Dedifferentiated amniotic fluid mesenchymal stem cell (primary cell): ENCODE data around the gene MRPS34.

Experiments
- DNase-seq: peaks from one replicate; pipeline ENCODE4 v3.0.0-alpha.2; 2016; ENCODE audit errors: extremely low spot score

The MRPS34 gene

GRCh38 chr16:1781758-1782407 lies 8.9 kb upstream of the MRPS34 start:
- DNase-seq, result no peak

GRCh38 chr16:1781254-1781653 lies 8.3 kb upstream of the MRPS34 start:
- DNase-seq, result no peak

DNA sequence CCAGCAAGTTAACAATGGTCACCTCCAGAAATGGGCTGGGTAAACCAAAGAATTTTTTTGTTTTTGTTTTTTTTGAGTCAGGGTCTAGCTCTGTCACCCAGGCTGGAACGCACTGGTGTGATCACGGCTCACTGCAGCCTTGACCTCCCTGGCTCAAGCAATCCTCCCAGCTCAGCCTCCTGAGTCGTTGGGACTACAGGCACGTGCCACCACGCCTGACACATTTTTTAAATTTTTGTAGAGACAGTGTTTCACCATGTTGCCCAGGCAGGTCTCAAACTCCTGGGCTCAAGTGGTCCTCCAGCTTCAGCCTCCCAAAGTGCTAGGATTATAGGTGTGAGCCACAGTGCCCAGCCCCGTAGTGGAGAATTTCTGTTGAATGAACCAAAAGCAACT lies 7.7 kb upstream of the MRPS34 start:
- DNase-seq, result no peak

DNA sequence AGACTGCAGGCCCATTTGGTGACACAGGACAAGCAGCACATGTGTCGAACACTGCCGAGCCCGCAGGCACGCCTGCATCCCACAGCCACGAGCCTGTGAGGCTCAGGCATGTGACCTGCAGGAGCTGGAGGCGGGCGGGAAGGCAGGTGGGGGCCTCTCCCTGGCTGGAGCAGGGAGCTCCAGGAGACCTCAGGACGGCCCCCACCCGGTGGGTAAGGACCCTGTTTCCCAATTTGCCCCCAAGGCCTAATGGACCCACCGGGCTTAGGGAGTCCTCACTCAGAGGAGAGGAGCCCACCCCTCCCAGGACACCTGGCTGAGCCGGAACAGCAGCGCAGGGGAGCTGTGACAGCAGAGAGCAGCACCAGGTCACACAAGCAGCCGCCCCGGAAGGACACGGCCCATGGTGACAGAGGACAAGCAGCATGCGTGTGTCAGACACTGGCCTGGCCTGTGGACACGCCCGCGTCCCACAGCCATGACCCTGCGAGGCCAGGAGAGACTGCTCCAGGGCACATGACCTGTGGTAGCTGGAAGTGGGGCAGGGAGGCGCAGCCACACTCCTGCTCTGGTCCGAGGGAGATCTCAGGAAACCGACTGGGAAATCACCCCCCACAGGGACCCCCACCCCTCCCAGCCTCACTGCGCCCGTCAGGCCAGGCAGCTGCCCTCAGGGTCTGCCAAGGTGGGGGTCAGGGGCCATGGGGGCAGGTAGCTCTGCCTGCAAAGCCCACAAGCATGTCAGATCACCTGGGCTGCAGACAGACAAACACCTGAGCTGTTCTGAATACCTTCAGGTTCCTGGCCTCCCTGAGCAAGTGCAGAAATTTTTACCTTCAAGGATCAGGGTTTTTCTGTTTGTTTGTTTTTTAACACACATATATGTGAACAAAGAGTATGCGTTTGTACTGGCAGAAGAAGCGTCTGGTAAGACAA lies 7.1 kb upstream of the MRPS34 start:
- DNase-seq, result no peak

DNA sequence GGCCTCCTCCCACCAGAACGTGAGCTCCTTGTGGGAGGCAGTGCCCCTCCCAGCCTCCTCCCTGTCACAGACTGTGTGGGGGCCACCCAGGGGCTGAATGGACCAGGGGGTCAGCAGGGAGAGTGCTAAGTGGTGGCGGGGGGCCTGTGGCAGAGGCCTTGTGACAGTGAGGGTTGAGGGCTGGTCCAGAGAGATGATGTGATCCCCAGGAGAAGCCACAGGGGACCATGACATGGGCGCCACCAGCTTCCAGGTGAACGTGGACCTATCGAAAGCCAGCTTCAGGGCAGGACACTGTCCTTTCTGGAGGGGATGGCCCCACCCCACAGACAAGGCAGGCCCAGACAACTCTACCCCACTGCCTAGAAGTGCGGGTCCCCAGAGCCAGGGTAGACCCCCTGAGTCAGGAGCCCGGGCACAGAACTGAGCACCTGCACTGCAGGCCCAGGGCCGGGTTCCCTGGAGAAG lies 6.3 kb upstream of the MRPS34 start:
- DNase-seq, result no peak

DNA sequence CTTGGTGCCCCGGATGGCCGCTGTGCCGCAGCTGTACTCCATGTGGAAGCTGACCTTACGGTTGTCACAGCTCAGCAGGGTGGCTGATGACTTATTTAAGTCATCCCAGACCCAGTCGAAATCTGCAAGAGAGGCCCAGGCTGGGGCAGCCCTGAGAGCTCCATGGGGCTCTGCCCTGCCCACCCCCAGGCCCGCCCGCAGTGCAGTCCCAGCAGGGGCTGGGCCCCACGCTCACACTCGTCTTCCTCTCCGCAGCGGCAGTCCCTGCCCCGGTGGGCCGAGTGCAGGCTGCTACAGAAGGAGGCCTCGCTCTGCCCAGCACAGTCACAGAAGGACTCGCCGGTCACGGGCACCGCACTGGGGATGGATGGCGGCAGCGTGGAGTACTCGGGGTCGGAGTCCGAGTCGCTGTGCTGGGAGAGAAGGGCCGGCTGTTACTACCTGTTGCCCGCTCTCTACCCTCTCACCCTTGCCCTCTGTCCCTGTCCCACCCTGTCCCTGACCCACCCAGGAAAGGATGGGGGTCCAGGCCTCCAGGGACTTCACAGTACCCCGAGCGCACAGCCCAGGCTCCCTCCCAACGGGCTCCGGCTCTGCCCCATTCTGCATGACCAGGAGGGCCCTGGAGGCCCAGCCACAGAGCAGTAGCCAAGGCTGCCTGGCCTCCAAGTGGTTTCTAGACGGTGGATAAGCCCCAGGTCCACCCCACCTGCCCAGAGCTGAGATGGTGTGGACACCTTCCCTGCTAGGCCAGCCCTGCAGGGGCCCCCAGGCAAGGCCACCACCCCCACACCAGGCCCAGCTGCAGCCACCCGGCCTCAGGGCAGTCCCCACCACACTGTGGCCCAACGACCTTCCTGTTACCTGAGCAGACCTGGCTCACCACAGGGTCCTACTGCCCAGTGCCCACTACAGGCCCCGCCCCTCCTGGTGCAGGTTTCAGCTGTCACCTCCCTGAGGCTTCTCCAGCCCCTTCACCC lies 5.6 kb upstream of the MRPS34 start:
- no peak for DNase-seq

- no peak for DNase-seq
Observed at GRCh38 chr16:1777375-1778199, 4.7 kb upstream of the MRPS34 start.

GRCh38 chr16:1776991-1777374 lies 4.0 kb upstream of the MRPS34 start:
- no peak for DNase-seq

DNA sequence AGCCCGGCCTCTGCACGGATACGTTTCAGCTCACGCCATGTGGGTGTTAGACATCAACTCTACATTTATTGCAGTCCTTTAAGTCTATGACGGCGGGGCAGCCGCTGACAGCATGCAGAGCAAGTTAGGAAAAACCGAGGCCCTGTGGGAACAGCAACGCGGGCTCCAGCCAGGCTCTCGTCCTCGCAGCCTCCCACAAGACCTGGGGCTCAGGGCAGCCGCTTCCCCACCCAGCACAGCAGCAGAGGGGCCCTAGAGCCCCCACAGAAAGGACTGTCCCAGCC lies 3.7 kb upstream of the MRPS34 start:
- no peak for DNase-seq

GRCh38 chr16:1775846-1776671 lies 3.1 kb upstream of the MRPS34 start:
- DNase-seq, result no peak

DNA sequence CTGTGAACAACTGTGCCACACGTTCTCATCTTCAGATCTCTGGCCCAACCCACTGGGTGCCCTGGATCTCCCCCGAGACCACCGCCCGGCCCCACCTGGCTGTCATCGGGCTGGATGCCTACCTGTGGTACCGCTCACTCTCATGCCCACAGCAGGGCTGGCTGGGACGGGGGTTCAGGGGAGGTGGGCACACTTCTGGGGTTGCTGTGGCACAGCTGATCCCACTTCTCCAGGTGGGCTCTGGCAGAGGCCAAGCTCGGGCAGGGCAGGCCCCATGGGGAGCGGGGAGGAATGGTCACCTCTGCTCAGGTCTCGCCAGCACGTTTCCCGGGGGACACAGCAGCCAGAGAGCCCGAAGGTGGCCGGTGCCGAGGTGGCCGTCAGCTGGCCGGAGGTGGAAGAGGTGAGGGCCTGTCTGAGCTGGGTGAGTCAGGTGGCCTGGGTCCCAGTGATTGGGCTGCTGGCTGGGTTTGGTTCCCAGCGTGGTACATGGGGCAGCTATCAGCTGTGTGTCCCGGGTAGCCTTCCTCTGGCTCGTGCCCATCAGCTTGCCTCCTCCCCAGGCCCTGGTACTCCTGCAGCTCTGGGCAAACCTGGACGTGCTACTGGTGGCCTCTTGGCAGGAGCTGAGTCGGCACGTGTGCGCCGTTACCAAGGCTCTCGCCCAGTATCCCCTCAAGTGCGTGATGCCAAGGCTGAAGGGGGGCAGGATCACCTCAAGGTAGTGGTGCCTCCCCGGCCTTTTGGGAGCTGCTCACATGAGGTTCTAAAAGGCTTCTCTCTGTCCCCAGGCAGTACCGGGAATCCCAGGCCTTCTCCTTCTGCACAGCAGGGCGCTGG lies 2.3 kb upstream of the MRPS34 start:
- no peak for DNase-seq

DNA sequence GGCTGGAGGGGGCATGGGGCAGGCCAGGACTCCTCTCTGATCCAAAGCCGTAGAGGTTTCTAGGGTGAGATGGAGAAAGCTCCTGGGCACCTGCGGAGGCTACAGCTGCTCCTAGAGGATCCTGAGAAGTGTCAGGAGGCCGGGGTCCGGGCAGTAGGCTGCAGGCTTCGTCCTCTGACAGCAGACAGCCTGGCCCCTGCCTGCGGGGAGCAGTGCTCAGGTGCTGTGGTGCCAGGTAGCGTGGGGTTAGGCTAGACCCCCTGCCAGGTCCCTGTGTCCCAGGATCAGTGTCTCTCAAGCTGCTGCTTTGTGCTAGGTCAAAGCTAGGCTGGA lies 1.5 kb upstream of the MRPS34 start:
- DNase-seq, result no peak

DNA sequence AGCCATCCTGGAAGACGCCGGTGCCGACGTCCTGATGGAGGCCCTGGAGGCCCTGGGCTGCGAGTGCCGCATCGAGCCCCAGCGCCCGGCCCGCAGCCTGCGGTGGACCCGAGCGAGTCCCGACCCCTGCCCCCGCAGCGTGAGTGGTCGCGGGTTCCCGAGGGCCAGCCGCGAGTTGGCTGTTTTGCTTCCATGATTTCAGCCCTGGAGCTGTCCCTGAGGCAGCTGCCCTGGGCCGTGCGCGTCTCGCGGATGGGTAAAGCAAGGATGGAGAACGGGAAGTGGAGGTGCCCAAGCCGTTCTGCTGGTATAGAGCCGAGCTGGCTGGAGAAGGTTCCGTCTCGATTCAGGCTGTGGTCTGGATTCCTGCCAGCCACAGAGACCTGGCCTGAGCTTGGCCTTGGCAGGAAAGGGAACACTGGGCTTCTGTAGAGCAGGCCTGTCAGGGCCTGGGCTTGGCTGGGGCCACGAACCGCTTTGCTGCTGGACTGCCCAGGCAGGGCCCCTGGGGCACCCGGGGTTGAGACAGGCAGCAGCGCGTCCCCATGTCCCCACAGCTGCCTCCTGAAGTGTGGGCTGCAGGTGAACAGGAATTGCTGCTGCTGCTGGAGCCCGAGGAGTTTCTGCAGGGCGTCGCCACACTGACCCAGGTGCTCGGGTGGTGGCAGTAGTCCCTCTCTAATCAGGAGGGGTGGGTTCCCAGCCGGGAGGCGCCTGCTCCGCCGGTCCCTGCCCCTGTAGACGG lies 941 bp upstream of the MRPS34 start:
- DNase-seq, result no peak

GRCh38 chr16:1772362-1772907 lies 499 bp downstream of the MRPS34 start, which contains the start of gene EME2:
EME2 (plus strand) TSS chr16:1772810; CDS start chr16:1773228, 418 bp downstream.
- DNase-seq, result no peak

DNA sequence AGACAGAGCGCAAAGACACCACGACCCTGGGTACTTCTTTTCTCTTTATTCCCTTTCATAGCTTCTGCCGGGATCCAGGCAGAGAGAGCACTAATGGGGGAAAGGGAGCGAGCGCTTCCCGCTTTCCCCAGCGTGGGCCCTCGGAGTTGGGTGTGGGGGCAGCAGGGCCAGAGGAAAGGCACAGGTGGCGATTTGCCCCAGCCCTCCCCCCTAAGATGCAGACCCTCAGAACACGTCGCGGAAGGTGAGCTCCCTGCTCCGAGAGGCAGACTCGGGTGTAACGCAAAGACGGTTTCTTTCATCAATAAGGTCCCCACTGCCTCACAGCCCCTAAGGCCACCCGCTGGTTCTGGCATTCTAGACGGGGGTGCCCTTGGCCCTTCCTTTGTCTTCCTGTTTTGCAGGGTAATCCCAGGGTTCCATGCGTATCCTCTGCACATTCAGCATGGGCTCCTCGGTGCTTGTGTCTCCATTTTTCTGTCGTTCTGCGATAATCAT lies 1.0 kb downstream of the MRPS34 start:
- no peak for DNase-seq

DNA sequence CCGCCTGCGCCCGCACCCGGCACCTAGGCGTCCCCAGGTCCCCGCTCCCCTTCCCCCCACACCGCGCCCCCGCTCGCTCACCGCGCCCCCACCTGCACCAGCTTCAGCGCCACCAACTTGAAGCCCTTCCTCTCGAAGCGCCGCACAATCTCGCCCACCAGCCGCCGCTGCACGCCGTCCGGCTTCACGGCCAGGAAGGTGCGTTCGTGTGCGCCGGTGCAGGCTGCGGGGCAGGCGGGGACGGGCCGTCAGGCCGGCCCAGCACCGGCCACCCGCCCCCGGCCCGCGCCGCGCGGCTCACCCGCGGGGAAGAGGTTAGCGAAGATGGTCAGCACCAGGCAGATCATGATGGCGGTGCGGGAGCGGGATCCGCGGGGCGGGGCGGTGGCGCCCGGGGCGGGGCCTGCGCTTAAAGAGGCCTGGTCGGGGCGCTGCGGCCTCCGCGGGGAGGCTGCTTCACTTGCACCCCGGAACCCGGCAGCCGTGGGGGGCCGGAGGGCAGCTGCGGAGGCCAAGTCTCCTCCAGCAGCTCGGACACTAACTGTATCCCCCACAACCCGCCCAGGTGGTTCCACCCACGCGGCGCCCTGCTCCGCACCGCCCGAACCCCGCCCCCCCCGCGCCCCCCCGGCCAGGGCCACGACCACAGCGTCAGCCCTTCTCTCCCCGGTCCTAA lies 1.6 kb downstream of the MRPS34 start, which contains the start of gene NME3:
NME3 (minus strand) TSS at position 356 of the 676 bp plus-strand sequence; CDS start at position 347, 9 bp downstream.
- DNase-seq, result peak; percentile 28
